GM18502 (cell line): Measurements from ENCODE around the gene CCDC138.
"Not testable (repeated sequence)": the region's sequence is repeated elsewhere in the genome, so short reads cannot be mapped to it uniquely, and the experiment has no call there.

Experiments
- ATAC-seq: cut with Tn5 transposase; IDR thresholded peaks from one replicate; pipeline ENCODE4 v1.9.1; 2021; ENCODE audit warnings: mild to moderate bottlenecking; ENCODE audit not compliant: unreplicated experiment, poor library complexity

CCDC138 gene, protein sequence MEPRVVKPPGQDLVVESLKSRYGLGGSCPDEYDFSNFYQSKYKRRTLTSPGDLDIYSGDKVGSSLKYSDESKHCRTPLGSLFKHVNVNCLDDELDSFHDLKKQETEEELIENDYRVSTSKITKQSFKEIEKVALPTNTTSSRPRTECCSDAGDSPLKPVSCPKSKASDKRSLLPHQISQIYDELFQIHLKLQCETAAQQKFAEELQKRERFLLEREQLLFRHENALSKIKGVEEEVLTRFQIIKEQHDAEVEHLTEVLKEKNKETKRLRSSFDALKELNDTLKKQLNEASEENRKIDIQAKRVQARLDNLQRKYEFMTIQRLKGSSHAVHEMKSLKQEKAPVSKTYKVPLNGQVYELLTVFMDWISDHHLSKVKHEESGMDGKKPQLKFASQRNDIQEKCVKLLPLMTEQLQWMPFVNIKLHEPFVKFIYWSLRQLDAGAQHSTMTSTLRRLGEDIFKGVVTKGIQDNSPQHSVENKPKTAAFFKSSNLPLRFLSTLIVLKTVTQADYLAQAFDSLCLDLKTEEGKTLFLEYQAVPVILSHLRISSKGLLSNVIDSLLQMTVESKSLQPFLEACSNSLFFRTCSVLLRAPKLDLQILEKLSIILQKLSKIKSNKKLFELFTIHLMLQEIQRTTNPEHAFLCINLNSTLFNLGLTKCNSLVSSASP

DNA sequence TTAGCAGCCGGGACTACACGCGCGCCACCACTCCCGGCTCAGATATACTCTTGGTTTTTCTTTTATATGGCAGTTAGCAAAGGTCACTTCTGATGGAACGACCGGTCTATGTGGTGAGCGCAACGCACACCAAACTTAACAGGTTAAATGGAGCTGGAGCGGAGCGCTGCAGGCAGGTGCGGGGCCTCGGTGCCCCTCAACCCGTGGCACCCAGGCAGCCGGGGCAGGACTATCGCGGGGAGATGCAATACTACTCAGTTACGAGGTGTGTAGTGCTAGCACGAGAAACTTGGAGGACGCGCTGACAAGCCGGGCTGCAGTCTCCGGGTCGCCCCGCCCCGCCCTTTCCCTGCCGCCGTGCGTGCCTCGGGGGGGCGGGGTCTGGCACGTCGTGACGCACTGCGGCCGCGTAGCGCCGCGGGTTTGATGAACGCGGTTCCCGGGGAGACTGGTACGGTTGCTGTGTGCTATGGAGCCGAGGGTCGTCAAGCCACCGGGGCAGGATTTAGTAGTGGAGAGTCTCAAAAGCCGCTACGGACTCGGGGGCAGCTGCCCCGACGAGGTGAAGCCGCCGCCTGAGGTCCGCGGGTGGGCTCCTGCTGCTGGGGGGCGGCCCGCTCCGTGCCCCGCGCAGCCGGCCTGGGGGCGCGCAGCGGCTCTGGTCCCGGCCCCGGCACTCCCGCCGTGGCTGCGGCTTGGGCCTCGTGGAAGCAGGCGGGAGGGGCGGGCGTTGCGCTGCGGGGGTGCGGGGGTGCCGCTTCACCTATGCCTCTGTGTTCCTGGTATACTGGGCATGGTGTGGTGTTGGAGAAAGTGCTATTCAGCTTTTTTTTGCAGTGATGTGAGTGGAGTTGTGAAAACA lies at the start of gene CCDC138:
Gene CCDC138, plus strand, starts transcription at position 418 of the 862 bp plus-strand sequence. Its CDS starts 52 bp downstream, at position 470.
- peak; percentile 94 for ATAC-seq

DNA sequence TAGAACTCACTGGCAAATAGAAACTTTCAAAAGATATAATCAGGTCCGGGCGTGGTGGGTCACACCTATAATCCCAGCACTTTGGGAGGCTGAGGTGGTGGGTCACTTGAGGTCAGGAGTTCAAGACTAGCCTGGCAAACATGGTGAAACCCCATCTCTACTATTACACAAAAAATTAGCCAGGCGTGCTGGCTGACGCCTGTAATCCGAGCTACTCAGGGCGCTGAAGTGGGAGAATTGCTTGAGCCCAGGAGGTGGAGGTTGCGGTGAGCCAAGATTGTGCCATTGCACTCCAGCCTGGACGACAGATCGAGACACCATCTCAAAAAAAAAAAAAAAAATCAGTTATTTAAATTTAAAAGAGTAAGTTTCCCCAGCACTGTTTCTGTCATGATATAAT lies 28.6 kb upstream of the CCDC138 start:
- ATAC-seq = not testable (repeated sequence)

DNA sequence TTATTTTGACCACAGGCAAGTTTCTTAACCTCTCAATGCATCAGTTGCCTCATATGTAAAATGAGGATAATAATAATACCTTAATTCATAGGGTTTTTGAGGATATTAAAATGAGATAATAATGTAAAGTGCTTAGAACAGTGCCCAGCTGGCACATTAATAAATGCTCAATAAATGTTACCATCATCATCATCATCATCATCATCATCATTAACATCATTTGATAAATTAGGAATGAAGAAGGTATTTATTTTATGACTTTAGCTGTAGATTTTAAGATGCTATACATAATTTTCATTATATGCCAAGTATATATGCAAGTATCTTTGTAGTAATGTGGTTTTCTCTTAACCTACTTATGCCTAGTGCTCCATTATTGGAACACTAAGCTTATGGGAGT lies 24.0 kb upstream of the CCDC138 start:
- not testable (repeated sequence) for ATAC-seq

DNA sequence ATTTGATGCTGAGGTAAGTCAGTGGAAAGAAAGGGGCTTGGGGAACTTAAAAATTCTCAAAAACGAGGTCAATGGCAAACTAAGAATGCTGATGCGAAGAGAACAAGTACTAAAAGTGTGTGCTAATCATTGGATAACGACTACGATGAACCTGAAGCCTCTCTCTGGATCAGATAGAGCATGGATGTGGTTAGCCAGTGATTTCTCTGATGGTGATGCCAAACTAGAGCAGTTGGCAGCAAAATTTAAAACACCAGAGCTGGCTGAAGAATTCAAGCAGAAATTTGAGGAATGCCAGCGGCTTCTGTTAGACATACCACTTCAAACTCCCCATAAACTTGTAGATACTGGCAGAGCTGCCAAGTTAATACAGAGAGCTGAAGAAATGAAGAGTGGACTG lies 19.9 kb upstream of the CCDC138 start:
- not testable (repeated sequence) for ATAC-seq

DNA sequence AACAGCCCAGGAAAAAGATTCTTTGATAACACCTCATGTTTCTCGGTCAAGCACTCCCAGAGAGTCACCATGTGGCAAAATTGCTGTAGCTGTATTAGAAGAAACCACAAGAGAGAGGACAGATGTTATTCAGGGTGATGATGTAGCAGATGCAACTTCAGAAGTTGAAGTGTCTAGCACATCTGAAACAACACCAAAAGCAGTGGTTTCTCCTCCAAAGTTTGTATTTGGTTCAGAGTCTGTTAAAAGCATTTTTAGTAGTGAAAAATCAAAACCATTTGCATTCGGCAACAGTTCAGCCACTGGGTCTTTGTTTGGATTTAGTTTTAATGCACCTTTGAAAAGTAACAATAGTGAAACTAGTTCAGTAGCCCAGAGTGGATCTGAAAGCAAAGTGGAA lies 18.7 kb upstream of the CCDC138 start:
- not testable (repeated sequence) for ATAC-seq

DNA sequence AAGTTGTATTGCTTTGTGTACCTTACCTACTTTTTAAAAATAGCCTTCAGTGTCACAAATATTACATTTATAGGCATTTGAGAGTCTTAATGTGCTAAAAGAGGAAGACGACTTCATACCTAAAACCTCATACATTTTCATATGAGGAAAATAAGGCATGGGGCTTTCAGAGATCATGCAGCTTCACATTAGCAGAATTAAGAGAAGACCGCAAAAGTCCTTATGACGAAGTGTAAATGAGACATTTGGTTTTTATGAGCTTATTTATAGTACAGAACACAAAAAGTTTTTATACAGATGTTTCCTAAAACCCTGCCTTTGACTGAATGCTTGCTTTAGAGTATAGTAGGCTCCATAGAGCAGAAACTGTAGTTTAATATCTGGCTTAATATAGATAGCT lies 10.1 kb upstream of the CCDC138 start:
- ATAC-seq = peak; percentile 81

DNA sequence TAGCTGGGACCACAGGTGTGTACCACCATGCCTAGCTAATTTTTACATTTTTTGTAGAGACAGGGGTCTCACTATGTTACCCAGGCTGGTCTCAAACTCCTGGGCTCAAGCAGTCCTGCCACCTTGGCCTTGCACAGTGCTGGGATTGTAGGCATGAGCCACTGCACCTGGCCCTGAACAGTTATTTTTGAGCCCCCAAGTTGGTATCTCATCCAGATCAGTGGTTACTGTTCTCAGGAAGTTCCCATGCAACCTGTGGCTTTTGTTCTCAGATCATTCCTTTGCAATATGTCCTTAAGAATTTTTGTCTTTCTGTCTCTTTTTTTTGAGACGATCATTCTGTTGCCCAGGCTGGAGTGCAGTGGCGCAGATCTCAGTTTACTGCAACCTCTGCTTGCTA lies 7.7 kb upstream of the CCDC138 start:
- ATAC-seq = no peak

DNA sequence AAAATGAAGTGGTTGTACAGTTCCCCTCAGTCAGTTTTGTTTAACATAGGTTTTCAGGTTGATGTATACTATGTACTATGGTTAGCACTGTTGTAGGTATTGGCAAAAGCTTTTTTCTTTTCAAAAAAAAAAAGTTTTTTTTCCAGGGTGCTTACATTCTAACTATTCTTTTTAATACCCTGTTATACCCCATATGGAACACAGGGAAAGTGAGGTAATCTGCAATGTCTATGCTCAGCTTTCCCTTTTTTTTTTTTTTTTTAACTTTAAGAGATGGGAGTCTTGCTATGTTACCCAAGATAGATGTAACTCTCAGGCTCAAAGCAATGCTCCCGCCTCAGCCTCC lies 590 bp upstream of the CCDC138 start:
- no peak for ATAC-seq

DNA sequence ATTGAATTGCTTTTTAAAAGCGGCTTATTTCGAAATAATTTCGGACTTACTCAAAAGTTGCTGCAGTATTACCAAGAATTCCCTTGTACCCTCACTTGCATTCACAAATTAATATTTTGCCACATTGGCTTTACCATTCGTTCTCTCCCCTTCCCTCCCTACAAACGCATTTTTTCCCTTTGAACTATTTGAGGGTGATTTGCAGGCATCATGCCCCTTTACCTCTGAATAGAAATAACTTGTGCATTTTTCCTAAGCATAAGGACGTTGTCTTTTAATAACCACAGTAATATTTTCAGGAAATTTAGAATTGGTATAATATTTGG lies 608 bp downstream of the CCDC138 start:
- no peak for ATAC-seq

DNA sequence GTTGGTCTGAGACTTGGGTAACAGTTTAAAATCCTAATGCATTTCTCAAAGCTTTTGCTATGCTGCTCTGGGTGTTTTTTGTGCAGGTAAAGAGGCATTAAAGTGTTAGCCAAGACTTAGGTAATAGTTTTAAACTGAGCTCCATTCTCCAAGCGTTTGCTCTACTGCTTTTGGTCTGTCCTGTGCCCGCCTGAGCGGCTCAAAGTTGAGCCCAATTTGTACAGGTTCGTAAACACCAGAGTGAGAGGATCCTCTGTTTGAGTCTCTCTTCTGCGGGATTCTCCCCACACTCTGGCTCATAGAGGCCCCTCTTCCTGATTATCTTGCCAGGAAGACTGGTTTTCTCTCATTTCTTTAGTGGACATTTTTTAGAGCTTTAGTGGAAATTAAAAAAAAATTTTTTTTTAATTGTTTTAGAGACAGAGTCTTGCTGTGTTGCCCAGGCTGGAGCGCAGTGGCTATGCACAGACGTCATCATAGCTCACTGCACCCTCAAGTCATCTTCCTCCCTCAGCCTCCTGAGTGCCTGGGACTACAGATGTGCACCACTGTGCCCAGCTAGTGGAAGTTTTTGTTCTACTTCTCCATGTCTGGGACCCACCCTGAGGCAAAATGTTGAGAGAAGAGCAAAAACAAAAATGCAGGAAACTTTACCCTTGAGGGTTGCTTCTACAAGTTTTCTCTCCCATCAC lies 16.6 kb downstream of the CCDC138 start:
- ATAC-seq = no peak

DNA sequence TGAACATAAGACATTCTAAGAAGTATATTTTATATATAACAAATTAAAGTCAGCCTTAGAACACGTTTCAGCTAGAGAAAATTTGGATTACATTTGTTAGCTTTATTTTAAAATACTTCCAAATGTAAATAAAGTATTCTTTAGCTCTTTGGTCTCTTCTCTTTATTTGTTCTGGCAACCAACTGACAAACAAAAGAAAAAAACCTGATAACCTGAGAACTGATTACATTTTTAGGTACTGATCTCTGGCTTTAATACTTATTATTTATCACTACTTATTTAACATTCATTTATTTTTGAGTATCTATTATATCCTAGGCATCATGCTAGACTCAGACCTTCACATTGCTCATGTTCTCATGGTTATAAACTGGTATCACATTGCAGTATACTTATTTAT lies 18.5 kb downstream of the CCDC138 start:
- no peak for ATAC-seq

DNA sequence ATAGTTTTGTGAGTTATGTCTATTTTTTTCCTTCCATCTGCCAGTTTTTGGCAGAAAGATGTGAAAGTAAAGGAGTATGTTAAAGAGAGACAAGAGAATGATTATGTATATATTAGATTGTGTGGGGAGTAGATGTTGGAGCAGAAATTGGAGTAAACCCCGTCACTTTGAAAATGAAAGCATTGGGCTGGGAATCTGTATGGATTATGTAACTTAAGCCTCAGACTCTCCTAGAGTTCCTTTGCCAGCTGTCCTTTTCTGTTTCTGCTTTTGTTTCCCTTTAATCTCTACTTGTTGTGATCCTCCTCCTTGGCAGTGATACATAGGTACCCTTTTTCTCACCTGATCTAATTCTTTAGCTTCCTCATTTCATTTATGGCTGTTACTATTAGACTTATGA lies 19.2 kb downstream of the CCDC138 start:
- no peak for ATAC-seq

DNA sequence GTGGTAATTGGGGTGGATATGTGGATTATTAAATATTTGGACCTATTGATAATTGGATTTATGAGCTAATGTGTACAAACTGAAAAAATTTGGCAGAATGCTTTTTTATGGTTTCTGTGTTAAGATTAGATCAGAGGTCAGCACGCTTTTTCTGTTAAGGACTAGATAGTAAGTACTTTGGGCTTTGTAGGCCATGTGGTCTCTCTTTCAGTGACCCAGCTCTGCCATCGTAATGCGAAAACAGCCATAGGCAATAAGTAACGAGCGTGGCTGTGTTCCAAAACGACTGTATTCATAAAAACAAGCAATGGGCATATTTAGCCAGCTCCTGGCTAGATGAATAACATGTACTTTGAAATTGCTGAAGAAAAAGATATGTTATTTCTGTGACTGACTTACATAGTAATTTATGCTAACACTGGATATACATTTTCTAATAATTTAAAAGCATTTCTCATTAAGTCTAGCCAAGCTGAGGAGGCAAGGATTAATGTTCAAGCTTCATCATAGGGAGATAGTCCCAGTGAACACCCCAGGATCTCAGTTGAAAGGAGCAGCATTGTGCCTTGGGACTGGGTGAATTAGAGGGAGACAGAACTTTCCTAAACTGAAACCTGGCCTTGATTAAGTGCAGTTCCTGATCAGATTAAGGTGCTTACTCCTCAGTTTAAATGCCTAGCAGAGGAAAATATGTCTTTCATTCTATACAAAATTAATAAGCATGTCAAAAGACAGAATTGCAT lies 20.0 kb downstream of the CCDC138 start:
- no peak for ATAC-seq

DNA sequence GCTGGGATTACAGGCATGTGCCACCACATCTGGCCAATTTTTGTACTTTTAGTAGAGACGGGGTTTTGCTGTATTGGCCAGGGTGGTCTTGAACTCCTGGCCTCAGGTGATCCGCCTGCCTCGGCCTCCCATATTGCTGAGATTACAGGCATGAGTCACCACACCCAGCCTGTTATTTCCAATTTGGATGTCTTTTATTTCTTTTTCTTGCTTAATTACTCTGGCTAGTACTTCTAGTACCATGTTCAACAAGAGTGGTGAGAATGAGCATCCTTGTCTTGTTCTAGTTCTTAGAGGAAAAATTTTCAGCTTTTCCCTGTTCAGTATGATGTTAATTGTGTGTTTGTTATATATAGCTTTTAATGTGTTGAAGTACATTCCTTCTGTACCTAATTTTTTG lies 23.4 kb downstream of the CCDC138 start:
- ATAC-seq = no peak

DNA sequence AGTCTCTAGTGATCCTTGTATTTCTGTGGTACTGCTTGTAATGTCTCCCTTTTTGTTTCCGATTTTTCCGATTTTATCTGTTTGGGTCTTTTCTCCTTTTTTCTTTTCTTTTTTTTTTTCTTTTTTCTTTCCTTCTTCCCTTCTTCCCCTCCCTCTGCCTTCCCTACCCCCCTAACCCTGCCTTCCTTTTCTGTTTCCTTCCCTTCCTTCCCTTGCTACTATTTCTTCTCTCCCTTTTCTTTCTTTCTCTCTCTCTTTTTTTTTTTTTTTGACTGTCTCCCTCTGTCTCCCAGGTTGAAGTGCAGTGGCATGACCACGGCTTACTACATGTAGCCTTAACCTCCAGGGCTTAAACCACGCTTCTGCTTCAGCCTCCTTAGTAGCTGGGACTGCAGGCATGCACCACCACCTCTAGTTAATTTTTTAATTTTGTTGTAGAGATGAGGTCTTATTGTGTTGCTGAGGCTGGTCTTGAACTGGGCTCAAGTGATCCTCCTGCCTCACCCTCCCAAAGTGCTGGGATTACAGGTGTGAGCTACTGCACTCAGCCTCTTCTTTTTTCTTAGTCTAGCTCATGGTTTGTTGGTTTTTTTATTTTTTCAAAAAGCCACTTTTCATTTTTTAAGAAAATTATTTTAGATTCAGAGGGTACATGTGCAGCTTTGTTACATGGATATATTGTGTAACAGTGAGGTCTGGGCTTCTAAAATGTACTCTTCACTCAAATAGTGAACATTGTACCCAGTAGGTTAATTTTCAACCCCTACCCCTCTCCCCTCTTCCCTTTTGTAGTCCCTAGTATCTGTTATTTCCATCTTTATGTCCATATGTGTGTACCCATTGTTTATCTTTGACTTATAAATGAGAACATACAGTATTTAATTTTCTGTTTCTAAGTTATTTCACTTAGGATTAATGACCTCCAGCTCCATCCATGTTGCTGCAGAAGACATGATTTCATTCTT lies 24.7 kb downstream of the CCDC138 start:
- ATAC-seq = no peak

DNA sequence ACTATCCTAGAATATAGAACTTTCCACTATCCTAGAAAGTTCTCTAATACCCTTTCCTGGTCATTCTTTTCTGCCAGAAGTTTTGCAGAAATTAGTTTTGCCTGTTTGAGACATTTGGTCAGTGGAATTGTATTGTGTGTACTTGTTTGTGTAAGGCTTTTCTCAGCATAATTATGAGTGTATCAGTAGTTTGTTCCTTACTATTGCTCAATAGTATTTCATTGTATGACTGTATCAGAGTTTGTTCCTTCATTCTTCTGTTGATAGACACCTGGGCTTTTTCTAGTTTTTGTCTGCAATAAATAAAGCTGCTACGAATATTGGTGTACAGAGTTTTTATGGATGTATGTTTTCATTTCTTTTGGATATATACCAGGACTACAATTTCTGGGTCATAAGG lies 27.2 kb downstream of the CCDC138 start:
- no peak for ATAC-seq

DNA sequence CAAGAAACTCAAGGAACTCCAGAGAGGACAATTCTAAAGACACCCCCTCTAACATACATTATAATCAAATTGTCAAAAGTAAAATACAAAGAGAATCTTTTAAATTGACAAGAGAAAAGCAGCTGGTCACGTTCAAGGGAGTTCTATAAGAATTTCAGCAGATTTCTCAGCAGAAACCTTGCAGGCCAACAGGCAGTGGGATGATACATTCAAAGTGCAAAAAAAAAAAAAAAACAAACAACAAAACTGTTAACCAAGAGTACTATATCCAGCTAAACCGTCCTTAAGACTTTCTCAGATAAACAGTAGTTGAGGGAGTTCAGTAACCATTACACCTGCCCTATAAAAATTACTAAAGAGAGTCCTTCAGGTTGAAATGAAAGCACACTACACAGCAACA lies 33.9 kb downstream of the CCDC138 start:
- no peak for ATAC-seq

DNA sequence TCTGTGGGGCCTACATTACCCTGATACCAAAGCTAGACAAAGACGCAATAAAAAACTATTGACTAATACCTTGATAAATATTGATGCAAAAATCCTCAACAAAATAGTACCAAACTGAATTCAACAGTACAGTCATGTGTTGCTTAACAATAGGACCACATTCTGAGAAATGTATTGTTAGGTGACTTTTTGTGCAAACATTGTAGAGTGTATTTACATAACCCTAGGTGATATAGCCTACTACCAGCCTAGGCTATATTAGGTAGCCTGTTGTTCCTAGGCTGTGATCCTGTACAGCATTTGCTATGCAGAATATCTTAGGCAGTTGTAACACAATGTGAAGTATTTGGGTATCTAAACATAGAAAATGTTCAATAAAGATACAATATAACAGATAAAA lies 36.7 kb downstream of the CCDC138 start:
- no peak for ATAC-seq
